Prostate gland (tissue), 2 donors: ENCODE results near the gene TEX35.

Experiments used
- CTCF ChIP-seq, 4 experiments: fragments of 200-600 bp in 2 of 4; fragments of 450-650 bp in 2 of 4; sonication (generic) in 2 of 4; IDR thresholded peaks; 1 replicate in 3 of 4; 2 replicates in 1 of 4; pipeline ENCODE4 v1.5.1; 2016 to 2019; ENCODE audit warnings: antibody characterized with exemption in 4 of 4, mild to moderate bottlenecking in 2 of 4, moderate library complexity in 2 of 4
- POLR2A ChIP-seq: fragments of 450-650 bp; IDR thresholded peaks from one replicate; pipeline ENCODE4 v1.6.1; 2016; ENCODE audit warnings: antibody characterized with exemption, mild to moderate bottlenecking

GRCh38 chr1:178566187-178566586, 53.3 kb downstream of the TEX35 start:
- TF ChIP-seq CTCF (IDR thresholded peaks at IDR 0.05): no peak
- TF ChIP-seq POLR2A: no peak
